Loucy (cell line): Measurements from ENCODE around the gene BDH2.

Source experiments
- H2AFZ ChIP-seq: fragments of 200-600 bp; sonication (generic); 2 replicates; pipeline ENCODE4 v1.6.0; 2016; ENCODE audit warnings: antibody characterized with exemption, mild to moderate bottlenecking, low read length, moderate library complexity
- H3F3A ChIP-seq: fragments of 200-600 bp; 2 replicates; pipeline ENCODE4 v1.6.0; 2016; ENCODE audit warnings: antibody characterized with exemption, low read depth, mild to moderate bottlenecking
- H3K27me3 ChIP-seq: fragments of 200-600 bp; sonication (generic); 2 replicates; pipeline ENCODE4 v1.6.1; 2014; ENCODE audit warnings: low read length, mild to moderate bottlenecking; ENCODE audit not compliant: insufficient read depth, poor library complexity, severe bottlenecking
- H3K36me3 ChIP-seq: fragments of 200-600 bp; sonication (generic); 2 replicates; pipeline ENCODE4 v1.6.1; 2016; ENCODE audit warnings: low read length; ENCODE audit not compliant: insufficient read depth
- H3K4me1 ChIP-seq: fragments of 200-600 bp; sonication (generic); 2 replicates; pipeline ENCODE4 v1.5.1; 2014; ENCODE audit warnings: low read length, mild to moderate bottlenecking; ENCODE audit not compliant: insufficient read depth, poor library complexity, severe bottlenecking
- H3K4me2 ChIP-seq: fragments of 200-600 bp; sonication (generic); 2 replicates; pipeline ENCODE4 v1.6.0; 2014; ENCODE audit warnings: antibody characterized with exemption, low read length, low read depth, mild to moderate bottlenecking; ENCODE audit not compliant: poor library complexity, severe bottlenecking
- H3K4me3 ChIP-seq: fragments of 200-600 bp; sonication (generic); 2 replicates; pipeline ENCODE4 v1.5.1; 2014; ENCODE audit warnings: low read length, mild to moderate bottlenecking, mixed read lengths; ENCODE audit not compliant: poor library complexity, severe bottlenecking
- H3K79me2 ChIP-seq: fragments of 200-600 bp; sonication (generic); 2 replicates; pipeline ENCODE4 v1.6.1; 2014; ENCODE audit warnings: low read length; ENCODE audit not compliant: insufficient read depth
- H3K9ac ChIP-seq: fragments of 200-600 bp; sonication (generic); 2 replicates; pipeline ENCODE4 v1.6.0; 2014; ENCODE audit warnings: mild to moderate bottlenecking, low read depth, low read length, moderate library complexity; ENCODE audit not compliant: poor library complexity, severe bottlenecking
- H3K9me2 ChIP-seq: fragments of 200-600 bp; sonication (generic); replicated peaks from 2 replicates; pipeline ENCODE4 v1.6.1; 2016; ENCODE audit warnings: low read depth, low read length, mixed read lengths
- H3K9me3 ChIP-seq: fragments of 200-600 bp; sonication (generic); 2 replicates; pipeline ENCODE4 v1.6.1; 2014; ENCODE audit warnings: mild to moderate bottlenecking, antibody characterized with exemption, low read length, low read depth; ENCODE audit not compliant: insufficient read depth
- H4K20me1 ChIP-seq: fragments of 200-600 bp; sonication (generic); 2 replicates; pipeline ENCODE4 v1.6.0; 2014; ENCODE audit warnings: antibody characterized with exemption, low read length, mild to moderate bottlenecking; ENCODE audit not compliant: insufficient read depth, poor library complexity, severe bottlenecking
- CTCF ChIP-seq: fragments of 200-600 bp; sonication (generic); conservative IDR thresholded peaks from 2 replicates; pipeline ENCODE4 v1.5.1; 2014; ENCODE audit warnings: mild to moderate bottlenecking, antibody characterized with exemption, low read length
- EZH2phosphoT487 ChIP-seq: fragments of 200-600 bp; IDR thresholded peaks from 2 replicates; pipeline ENCODE4 v1.6.1; 2018; ENCODE audit warnings: antibody characterized with exemption, mild to moderate bottlenecking, moderate library complexity, borderline replicate concordance

The BDH2 gene

GRCh38 chr4:103100691-103101090 is 1.1 kb upstream of the BDH2 start:
- peaks cover 15% of the 10 kb centered on the region for H3K4me1 ChIP-seq
- no peak overlapping the region for H3K4me2 ChIP-seq
- H3F3A ChIP-seq = no peaks in the 10 kb centered on the region
- H3K4me3 ChIP-seq = no peak overlapping the region
- no peak overlapping the region for H2AFZ ChIP-seq
- TF ChIP-seq CTCF (no peak), EZH2phosphoT487 (no peak)
- H3K9me3 ChIP-seq = no peaks in the 10 kb centered on the region
- no peaks in the 10 kb centered on the region for H3K36me3 ChIP-seq
- H3K9me2 ChIP-seq = no peaks in the 10 kb centered on the region
- no peak overlapping the region for H3K9ac ChIP-seq
- no peaks in the 10 kb centered on the region for H4K20me1 ChIP-seq
- no peaks in the 10 kb centered on the region for H3K27me3 ChIP-seq
- H3K79me2 ChIP-seq = no peaks in the 10 kb centered on the region

GRCh38 chr4:103098756-103099440 is 736 bp downstream of the BDH2 start:
- no peak for TF ChIP-seq CTCF
- no peak for TF ChIP-seq EZH2phosphoT487
- H3K27me3 ChIP-seq = no peaks in the 10 kb centered on the region
- peak overlapping the region; percentile 84 for H3K4me2 ChIP-seq
- H4K20me1 ChIP-seq = no peaks in the 10 kb centered on the region
- peak overlapping the region; percentile 87 for H2AFZ ChIP-seq
- H3K9me3 ChIP-seq = no peaks in the 10 kb centered on the region
- H3K79me2 ChIP-seq = no peaks in the 10 kb centered on the region
- H3K9me2 ChIP-seq = no peaks in the 10 kb centered on the region
- peaks cover 15% of the 10 kb centered on the region for H3K4me1 ChIP-seq
- no peaks in the 10 kb centered on the region for H3F3A ChIP-seq
- H3K36me3 ChIP-seq = no peaks in the 10 kb centered on the region
- peak overlapping the region; percentile 73 for H3K9ac ChIP-seq
- H3K4me3 ChIP-seq = peak overlapping the region; percentile 78

- H4K20me1 ChIP-seq = no peaks in the 10 kb centered on the region
- peak overlapping the region; percentile 84 for H3K4me2 ChIP-seq
- no peak overlapping the region for H2AFZ ChIP-seq
- H3K9me2 ChIP-seq = no peaks in the 10 kb centered on the region
- no peak for TF ChIP-seq CTCF
- H3K4me3 ChIP-seq = peak overlapping the region; percentile 78
- no peaks in the 10 kb centered on the region for H3K79me2 ChIP-seq
- H3K4me1 ChIP-seq = peaks cover 15% of the 10 kb centered on the region
- no peaks in the 10 kb centered on the region for H3K36me3 ChIP-seq
- H3K9me3 ChIP-seq = no peaks in the 10 kb centered on the region
- H3F3A ChIP-seq = no peaks in the 10 kb centered on the region
- no peaks in the 10 kb centered on the region for H3K27me3 ChIP-seq
- H3K9ac ChIP-seq = peak overlapping the region; percentile 73
These were observed 1.3 kb downstream of the BDH2 start for GRCh38 chr4:103098341-103098740.
